Central memory CD8-positive, alpha-beta T cell (primary cell): ENCODE results near the gene RASA4.
"Not testable (repeated sequence)": the region's sequence is repeated elsewhere in the genome, so short reads cannot be mapped to it uniquely, and the experiment has no call there.

Experiments used
- ATAC-seq: fragments of 150-1000 bp; cut with Tn5 transposase; replicated peaks from 2 replicates; pipeline ENCODE4 v1.10.0; 2022; ENCODE audit warnings: mild to moderate bottlenecking, moderate FRiP score, moderate number of reproducible peaks; ENCODE audit not compliant: poor library complexity, severe bottlenecking; ENCODE audit errors: extremely low read depth
- DNase-seq, 2 donors: peaks; one replicate each; pipeline ENCODE4 v3.0.0; 2021; ENCODE audit warnings: low spot score in 2 of 2
- H3K27ac Mint-ChIP-seq: one replicate; pipeline ENCODE4 v1.8.0; 2022; ENCODE audit warnings: low read depth, mild to moderate bottlenecking, moderate library complexity, mixed read lengths
- H3K27me3 Mint-ChIP-seq: one replicate; pipeline ENCODE4 v1.8.0; 2022; ENCODE audit warnings: mixed read lengths
- H3K36me3 Mint-ChIP-seq: one replicate; pipeline ENCODE4 v1.8.0; 2022; ENCODE audit warnings: mild to moderate bottlenecking, moderate library complexity, mixed read lengths; ENCODE audit not compliant: insufficient read depth
- H3K4me1 Mint-ChIP-seq: one replicate; pipeline ENCODE4 v1.8.0; 2022; ENCODE audit warnings: mixed read lengths
- H3K4me3 Mint-ChIP-seq: one replicate; pipeline ENCODE4 v1.8.0; 2022; ENCODE audit warnings: mild to moderate bottlenecking, moderate library complexity, mixed read lengths
- H3K9me3 Mint-ChIP-seq: one replicate; pipeline ENCODE4 v1.8.0; 2022; ENCODE audit warnings: mixed read lengths

Gene RASA4

DNA sequence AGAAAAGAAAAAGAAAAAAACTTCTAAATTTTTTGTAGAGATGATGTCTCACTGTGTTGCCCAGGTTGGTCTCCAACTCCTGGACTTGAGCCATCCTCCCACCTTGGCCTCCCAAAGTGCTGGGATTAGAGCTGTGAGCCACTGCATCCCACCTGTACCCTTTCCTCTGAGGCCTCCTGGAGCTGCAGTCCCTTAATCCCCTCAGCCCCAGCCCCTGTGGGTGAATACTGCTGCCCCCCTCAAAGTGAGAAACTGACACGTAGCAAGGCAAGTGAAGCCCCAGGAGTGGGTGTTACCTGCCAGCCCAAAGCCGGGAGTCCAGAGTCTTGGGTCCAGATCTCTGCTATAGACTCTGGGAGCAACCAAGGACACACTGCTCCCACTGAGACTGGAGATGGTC, 91.8 kb downstream of the RASA4 start:
- H3K9me3 Mint-ChIP-seq, H3K4me3 Mint-ChIP-seq, ATAC-seq, H3K36me3 Mint-ChIP-seq, H3K27ac Mint-ChIP-seq, H3K4me1 Mint-ChIP-seq, H3K27me3 Mint-ChIP-seq, DNase-seq: not testable (repeated sequence)
